H9 (cell line): ENCODE results near the gene PLLP. TPM values are rescaled to one million over a fixed set of nuclear protein-coding genes. Genes with fewer than 3 reads are reported as not detected.
A peak's percentile ranks its signal among the peaks of the same experiment; 100 is the strongest.

Experiments
- DNase-seq: peaks from one replicate; pipeline ENCODE4 v3.0.0-alpha.2; 2017
- H2AFZ ChIP-seq: one replicate; pipeline ENCODE4 v1.6.1; 2013; ENCODE audit warnings: mild to moderate bottlenecking, low read length, control low read depth, moderate library complexity
- H2AK5ac ChIP-seq: 2 replicates; pipeline ENCODE4 v1.6.1; 2013; ENCODE audit warnings: low read length, control low read depth, mixed read lengths; ENCODE audit not compliant: insufficient read length
- H2BK120ac ChIP-seq: one replicate; pipeline ENCODE4 v1.6.1; 2013; ENCODE audit warnings: low read depth, mild to moderate bottlenecking, low read length, control low read depth, inconsistent platforms; ENCODE audit not compliant: poor library complexity, severe bottlenecking
- H2BK12ac ChIP-seq: 2 replicates; pipeline ENCODE4 v1.6.1; 2013; ENCODE audit warnings: low read length, control low read depth, mixed read lengths, low read depth; ENCODE audit not compliant: insufficient read length
- H2BK15ac ChIP-seq: 2 replicates; pipeline ENCODE4 v1.6.1; 2013; ENCODE audit warnings: low read depth, low read length, control low read depth
- H2BK20ac ChIP-seq: one replicate; pipeline ENCODE4 v1.6.1; 2013; ENCODE audit warnings: low read depth, mild to moderate bottlenecking, low read length, control low read depth, inconsistent platforms; ENCODE audit not compliant: poor library complexity, severe bottlenecking
- H2BK5ac ChIP-seq: 2 replicates; pipeline ENCODE4 v1.6.1; 2013; ENCODE audit warnings: low read length, control low read depth, mixed read lengths; ENCODE audit not compliant: insufficient read length
- H3K14ac ChIP-seq: 2 replicates; pipeline ENCODE4 v1.6.1; 2013; ENCODE audit warnings: low read length, control low read depth; ENCODE audit not compliant: insufficient read depth
- H3K18ac ChIP-seq: 2 replicates; pipeline ENCODE4 v1.6.1; 2013; ENCODE audit warnings: low read depth, mild to moderate bottlenecking, mixed read lengths, low read length, control low read depth; ENCODE audit not compliant: insufficient read length
- H3K23ac ChIP-seq: 2 replicates; pipeline ENCODE4 v1.6.1; 2013; ENCODE audit warnings: low read length, control low read depth, mixed read lengths, low read depth; ENCODE audit not compliant: insufficient read length
- H3K23me2 ChIP-seq: 2 replicates; pipeline ENCODE4 v1.6.1; 2013; ENCODE audit warnings: low read depth, mild to moderate bottlenecking, mixed read lengths, low read length, control low read depth; ENCODE audit not compliant: insufficient read length, poor library complexity, severe bottlenecking
- H3K27ac ChIP-seq: 2 replicates; pipeline ENCODE4 v1.5.1; 2013; ENCODE audit warnings: low read length, control low read depth, mixed read lengths, low read depth; ENCODE audit not compliant: insufficient read length
- H3K27me3 ChIP-seq: 2 replicates; pipeline ENCODE4 v1.6.1; 2013; ENCODE audit warnings: low read length, control low read depth, inconsistent platforms; ENCODE audit not compliant: insufficient read depth
- H3K4ac ChIP-seq: 2 replicates; pipeline ENCODE4 v1.6.1; 2013; ENCODE audit warnings: low read depth, mild to moderate bottlenecking, control low read depth, inconsistent platforms, low read length, moderate library complexity
- H3K4me1 ChIP-seq: 2 replicates; pipeline ENCODE4 v1.6.1; 2013; ENCODE audit warnings: low read length, control low read depth, inconsistent platforms; ENCODE audit not compliant: insufficient read depth
- H3K4me2 ChIP-seq: 2 replicates; pipeline ENCODE4 v1.6.1; 2013; ENCODE audit warnings: low read length, control low read depth, mixed read lengths; ENCODE audit not compliant: insufficient read length, insufficient read depth
- H3K56ac ChIP-seq: 2 replicates; pipeline ENCODE4 v1.6.1; 2013; ENCODE audit warnings: low read depth, mild to moderate bottlenecking, mixed read lengths, low read length, control low read depth; ENCODE audit not compliant: insufficient read length
- H3K79me1 ChIP-seq: 2 replicates; pipeline ENCODE4 v1.6.1; 2013; ENCODE audit warnings: low read depth, mild to moderate bottlenecking, moderate library complexity, low read length, control low read depth, inconsistent platforms; ENCODE audit not compliant: insufficient read depth, poor library complexity, severe bottlenecking
- H3K79me2 ChIP-seq: 2 replicates; pipeline ENCODE4 v1.6.1; 2013; ENCODE audit warnings: low read length, control low read depth, inconsistent platforms; ENCODE audit not compliant: insufficient read depth
- H3K9ac ChIP-seq: 2 replicates; pipeline ENCODE4 v1.6.1; 2013; ENCODE audit warnings: low read length, control low read depth, mixed read lengths; ENCODE audit not compliant: insufficient read length; ENCODE audit errors: extremely low read depth
- H3K9me3 ChIP-seq: one replicate; pipeline ENCODE4 v1.6.1; 2013; ENCODE audit warnings: low read depth, low read length, inconsistent platforms; ENCODE audit not compliant: control insufficient read depth
- H3T11ph ChIP-seq: one replicate; pipeline ENCODE4 v1.6.1; 2013; ENCODE audit warnings: mild to moderate bottlenecking, low read length, control low read depth, inconsistent platforms
- H4K20me1 ChIP-seq: one replicate; pipeline ENCODE4 v1.6.1; 2013; ENCODE audit not compliant: control insufficient read depth, insufficient read length, insufficient read depth
- H4K5ac ChIP-seq: 2 replicates; pipeline ENCODE4 v1.6.1; 2013; ENCODE audit warnings: low read depth, mild to moderate bottlenecking, mixed read lengths, low read length, control low read depth; ENCODE audit not compliant: insufficient read length
- H4K8ac ChIP-seq: replicated peaks from 2 replicates; pipeline ENCODE4 v1.6.1; 2013; ENCODE audit warnings: low read length, control low read depth, mixed read lengths, low read depth; ENCODE audit not compliant: insufficient read length
- H4K91ac ChIP-seq: 2 replicates; pipeline ENCODE4 v1.6.1; 2013; ENCODE audit warnings: low read depth, mild to moderate bottlenecking, moderate library complexity, mixed read lengths, low read length, control low read depth; ENCODE audit not compliant: insufficient read length
- H3K27ac Mint-ChIP-seq, 3 experiments: 2 replicates in 2 of 3; 3 replicates in 1 of 3; pipeline ENCODE4 v1.8.0; 2020 to 2021; ENCODE audit warnings: mixed read lengths in 3 of 3, mild to moderate bottlenecking in 1 of 3, moderate library complexity in 1 of 3
- H3K27me3 Mint-ChIP-seq: 2 replicates; pipeline ENCODE4 v1.8.0; 2021; ENCODE audit warnings: low read depth, mild to moderate bottlenecking, moderate library complexity, mixed read lengths
- H3K36me3 Mint-ChIP-seq, 3 experiments: 2 replicates in 2 of 3; 3 replicates in 1 of 3; pipeline ENCODE4 v1.8.0; 2020 to 2021; ENCODE audit warnings: low read depth in 3 of 3, mixed read lengths in 3 of 3; ENCODE audit not compliant: insufficient read depth in 1 of 3
- H3K4me1 Mint-ChIP-seq, 2 experiments: 2 replicates each; pipeline ENCODE4 v1.8.0; 2020; ENCODE audit warnings: mixed read lengths in 2 of 2
- H3K4me3 Mint-ChIP-seq, 2 experiments: 2 replicates in 1 of 2; 3 replicates in 1 of 2; pipeline ENCODE4 v1.8.0; 2020 to 2021; ENCODE audit warnings: mild to moderate bottlenecking in 2 of 2, mixed read lengths in 2 of 2, moderate library complexity in 1 of 2
- H3K9me3 Mint-ChIP-seq, 2 experiments: 2 replicates in 1 of 2; 3 replicates in 1 of 2; pipeline ENCODE4 v1.8.0; 2020; ENCODE audit warnings: mild to moderate bottlenecking in 2 of 2, mixed read lengths in 2 of 2, moderate library complexity in 1 of 2
- CTCF ChIP-seq: fragments of 200-600 bp; sonication (generic); conservative IDR thresholded peaks from 3 replicates; pipeline ENCODE4 v1.8.0; 2021; ENCODE audit warnings: antibody characterized with exemption, mild to moderate bottlenecking
- WGBS: extraction: QIAGEN DNeasy Blood & Tissue Kit; methylation state at CpG from one replicate; pipeline ENCODE4 v1.1.7; 2013; ENCODE audit warnings: missing lambda C conversion rate, low lambda C conversion rate, mixed read lengths; ENCODE audit not compliant: insufficient read length; ENCODE audit errors: extremely low coverage; 5-methylcytosine and 5-hydroxymethylcytosine counted together
- total RNA-seq: library from RNA; stranded (reverse); gene quantifications from 2 replicates; pipeline ENCODE4 v1.2.1, GENCODE V29; 2021

The PLLP gene
- total RNA-seq, 1 experiment from 2014 or later, result 1.8 TPM

- no peaks in the 10 kb centered on the region for H4K20me1 ChIP-seq
- no peak overlapping the region for H4K8ac ChIP-seq
- no peak overlapping the region for H2BK5ac ChIP-seq
- H3K14ac ChIP-seq, result no peak overlapping the region
- H2AFZ ChIP-seq, result no peak overlapping the region
- H3K27me3 ChIP-seq, result no peaks in the 10 kb centered on the region
- WGBS, result no CpG with 5 or more reads among the region's 2 CpGs
- no peak for TF ChIP-seq CTCF
- no peak overlapping the region for H2BK120ac ChIP-seq
- H2AK5ac ChIP-seq, result no peak overlapping the region
- H2BK15ac ChIP-seq, result no peak overlapping the region
- H3T11ph ChIP-seq, result no peak overlapping the region
- H3K23ac ChIP-seq, result no peak overlapping the region
- no peaks in the 10 kb centered on the region for H3K79me2 ChIP-seq
- H3K4ac ChIP-seq, result no peak overlapping the region
- H3K9me3 ChIP-seq, result no peaks in the 10 kb centered on the region
- H3K18ac ChIP-seq, result no peak overlapping the region
- no peak overlapping the region for H4K5ac ChIP-seq
- H3K4me2 ChIP-seq, result no peak overlapping the region
- H3K23me2 ChIP-seq, result peaks cover 4% of the 10 kb centered on the region
- no peak for DNase-seq
- no peak overlapping the region for H3K27ac ChIP-seq
- no peaks in the 10 kb centered on the region for H3K79me1 ChIP-seq
- H3K9ac ChIP-seq, result no peak overlapping the region
- no peak overlapping the region for H2BK12ac ChIP-seq
- Mint-ChIP-seq H3K4me1 (peaks cover 7 to 12% of the 10 kb centered on the region in 2 experiments), H3K27ac (peak overlapping the region in 1 of 3 experiments; percentile 5; a peak in 2 of 7 replicates), H3K4me3 (no peak overlapping the region), H3K36me3 (peaks cover 5 to 18% (median 16%) of the 10 kb centered on the region in 3 experiments; a peak in 5 of 7 replicates), H3K9me3 (no peaks in the 10 kb centered on the region), H3K27me3 (no peaks in the 10 kb centered on the region; the same call in 1 of the 2 replicates)
- H3K4me1 ChIP-seq, result no peaks in the 10 kb centered on the region
- no peak overlapping the region for H4K91ac ChIP-seq
- H2BK20ac ChIP-seq, result no peak overlapping the region
- H3K56ac ChIP-seq, result no peak overlapping the region
Measured at GRCh38 chr16:57240851-57241250, 43.6 kb downstream of the PLLP start.
